H1 (cell line): ENCODE results near the gene HECTD4. TPM values are rescaled to one million over a fixed set of nuclear protein-coding genes. Genes with fewer than 3 reads are reported as not detected.

Experiments used
- RAD21 ChIP-seq, 2 experiments: IDR thresholded peaks in 1 of 2; conservative IDR thresholded peaks in 1 of 2; 2 replicates each; pipeline ENCODE4 v1.6.1; 2011; ENCODE audit warnings: low read depth in 2 of 2, low read length in 2 of 2, improper control_type of control experiment in 1 of 2, inconsistent platforms in 1 of 2, mild to moderate bottlenecking in 1 of 2, moderate library complexity in 1 of 2
- TCF12 ChIP-seq: IDR thresholded peaks from 2 replicates; pipeline ENCODE4 v1.6.1; 2011; ENCODE audit warnings: low read depth, mild to moderate bottlenecking, low read length
- polyA plus RNA-seq, 7 experiments: library from polyadenylated mRNA; depleted of rRNA in 3 of 7; stranded (reverse) in 5 of 7; unstranded in 2 of 7; fragments of >200 nt in 5 of 7; fragments of 200-250 nt in 2 of 7; gene quantifications; 1 replicate in 5 of 7; 2 replicates in 1 of 7; 4 replicates in 1 of 7; pipeline versions ENCODE4 v1.2.1 to v1.2.3, GENCODE V29; 2011 to 2013; ENCODE audit warnings: missing spikeins in 2 of 7, mixed read lengths in 2 of 7
- total RNA-seq: library from RNA; stranded (reverse); fragmentation: NEBNext Ultra II Directional; extraction: Animal tissue kit (Norgen Biotek cat#: 25700); gene quantifications from 2 replicates; pipeline ENCODE4 v1.2.1, GENCODE V29; 2021
- TF ChIP-seq, protein P1 (sequence below): fragments of 300-600 bp; sonication (generic); IDR thresholded peaks from 2 replicates; pipeline ENCODE4 v1.7.1; 2012; ENCODE audit warnings: low read length, moderate library complexity, mild to moderate bottlenecking, inconsistent platforms; ENCODE audit not compliant: insufficient replicate concordance
- TF ChIP-seq, protein P2 (sequence below), 3 experiments: IDR thresholded peaks; 1 replicate in 2 of 3; 2 replicates in 1 of 3; pipeline versions ENCODE4 v1.5.1 to v1.6.1; 2011; ENCODE audit warnings: low read length in 3 of 3, mild to moderate bottlenecking in 3 of 3, inconsistent platforms in 2 of 3, low read depth in 1 of 3, moderate library complexity in 1 of 3; ENCODE audit not compliant: insufficient read depth in 1 of 3; ENCODE audit errors: control extremely low read depth in 1 of 3
- TF ChIP-seq, protein P3 (sequence below): IDR thresholded peaks from 2 replicates; pipeline ENCODE4 v1.6.1; 2011; ENCODE audit warnings: low read depth, mild to moderate bottlenecking, low read length; ENCODE audit not compliant: insufficient read depth

HECTD4 gene
- total and polyA plus RNA-seq, 2 of the 8 experiments (the other 6 are each of a cell fraction or from before 2014, with no cell fraction given) = 6.5 to 33.7 TPM

DNA sequence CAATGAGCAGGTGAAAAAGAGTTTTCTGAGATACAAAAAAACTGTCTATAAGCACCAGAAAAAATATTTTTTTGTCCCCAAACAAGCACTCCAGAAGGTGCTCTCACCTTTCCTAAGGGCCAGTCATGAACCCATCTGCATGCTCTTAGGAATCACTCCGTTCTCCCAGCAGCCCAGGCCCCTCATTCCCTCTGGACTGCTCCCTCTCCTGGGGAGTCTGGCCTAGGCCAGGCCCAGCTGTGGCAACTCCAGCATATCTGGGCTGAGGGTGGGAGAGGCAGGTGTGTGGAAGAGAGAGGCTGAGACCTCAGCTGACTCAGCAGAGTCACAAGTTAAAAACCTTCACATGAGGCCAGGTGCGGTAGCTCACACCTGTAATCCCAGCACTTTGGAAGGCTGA, 202.3 kb downstream of the HECTD4 start (continued):
- TF ChIP-seq, protein P1, sequence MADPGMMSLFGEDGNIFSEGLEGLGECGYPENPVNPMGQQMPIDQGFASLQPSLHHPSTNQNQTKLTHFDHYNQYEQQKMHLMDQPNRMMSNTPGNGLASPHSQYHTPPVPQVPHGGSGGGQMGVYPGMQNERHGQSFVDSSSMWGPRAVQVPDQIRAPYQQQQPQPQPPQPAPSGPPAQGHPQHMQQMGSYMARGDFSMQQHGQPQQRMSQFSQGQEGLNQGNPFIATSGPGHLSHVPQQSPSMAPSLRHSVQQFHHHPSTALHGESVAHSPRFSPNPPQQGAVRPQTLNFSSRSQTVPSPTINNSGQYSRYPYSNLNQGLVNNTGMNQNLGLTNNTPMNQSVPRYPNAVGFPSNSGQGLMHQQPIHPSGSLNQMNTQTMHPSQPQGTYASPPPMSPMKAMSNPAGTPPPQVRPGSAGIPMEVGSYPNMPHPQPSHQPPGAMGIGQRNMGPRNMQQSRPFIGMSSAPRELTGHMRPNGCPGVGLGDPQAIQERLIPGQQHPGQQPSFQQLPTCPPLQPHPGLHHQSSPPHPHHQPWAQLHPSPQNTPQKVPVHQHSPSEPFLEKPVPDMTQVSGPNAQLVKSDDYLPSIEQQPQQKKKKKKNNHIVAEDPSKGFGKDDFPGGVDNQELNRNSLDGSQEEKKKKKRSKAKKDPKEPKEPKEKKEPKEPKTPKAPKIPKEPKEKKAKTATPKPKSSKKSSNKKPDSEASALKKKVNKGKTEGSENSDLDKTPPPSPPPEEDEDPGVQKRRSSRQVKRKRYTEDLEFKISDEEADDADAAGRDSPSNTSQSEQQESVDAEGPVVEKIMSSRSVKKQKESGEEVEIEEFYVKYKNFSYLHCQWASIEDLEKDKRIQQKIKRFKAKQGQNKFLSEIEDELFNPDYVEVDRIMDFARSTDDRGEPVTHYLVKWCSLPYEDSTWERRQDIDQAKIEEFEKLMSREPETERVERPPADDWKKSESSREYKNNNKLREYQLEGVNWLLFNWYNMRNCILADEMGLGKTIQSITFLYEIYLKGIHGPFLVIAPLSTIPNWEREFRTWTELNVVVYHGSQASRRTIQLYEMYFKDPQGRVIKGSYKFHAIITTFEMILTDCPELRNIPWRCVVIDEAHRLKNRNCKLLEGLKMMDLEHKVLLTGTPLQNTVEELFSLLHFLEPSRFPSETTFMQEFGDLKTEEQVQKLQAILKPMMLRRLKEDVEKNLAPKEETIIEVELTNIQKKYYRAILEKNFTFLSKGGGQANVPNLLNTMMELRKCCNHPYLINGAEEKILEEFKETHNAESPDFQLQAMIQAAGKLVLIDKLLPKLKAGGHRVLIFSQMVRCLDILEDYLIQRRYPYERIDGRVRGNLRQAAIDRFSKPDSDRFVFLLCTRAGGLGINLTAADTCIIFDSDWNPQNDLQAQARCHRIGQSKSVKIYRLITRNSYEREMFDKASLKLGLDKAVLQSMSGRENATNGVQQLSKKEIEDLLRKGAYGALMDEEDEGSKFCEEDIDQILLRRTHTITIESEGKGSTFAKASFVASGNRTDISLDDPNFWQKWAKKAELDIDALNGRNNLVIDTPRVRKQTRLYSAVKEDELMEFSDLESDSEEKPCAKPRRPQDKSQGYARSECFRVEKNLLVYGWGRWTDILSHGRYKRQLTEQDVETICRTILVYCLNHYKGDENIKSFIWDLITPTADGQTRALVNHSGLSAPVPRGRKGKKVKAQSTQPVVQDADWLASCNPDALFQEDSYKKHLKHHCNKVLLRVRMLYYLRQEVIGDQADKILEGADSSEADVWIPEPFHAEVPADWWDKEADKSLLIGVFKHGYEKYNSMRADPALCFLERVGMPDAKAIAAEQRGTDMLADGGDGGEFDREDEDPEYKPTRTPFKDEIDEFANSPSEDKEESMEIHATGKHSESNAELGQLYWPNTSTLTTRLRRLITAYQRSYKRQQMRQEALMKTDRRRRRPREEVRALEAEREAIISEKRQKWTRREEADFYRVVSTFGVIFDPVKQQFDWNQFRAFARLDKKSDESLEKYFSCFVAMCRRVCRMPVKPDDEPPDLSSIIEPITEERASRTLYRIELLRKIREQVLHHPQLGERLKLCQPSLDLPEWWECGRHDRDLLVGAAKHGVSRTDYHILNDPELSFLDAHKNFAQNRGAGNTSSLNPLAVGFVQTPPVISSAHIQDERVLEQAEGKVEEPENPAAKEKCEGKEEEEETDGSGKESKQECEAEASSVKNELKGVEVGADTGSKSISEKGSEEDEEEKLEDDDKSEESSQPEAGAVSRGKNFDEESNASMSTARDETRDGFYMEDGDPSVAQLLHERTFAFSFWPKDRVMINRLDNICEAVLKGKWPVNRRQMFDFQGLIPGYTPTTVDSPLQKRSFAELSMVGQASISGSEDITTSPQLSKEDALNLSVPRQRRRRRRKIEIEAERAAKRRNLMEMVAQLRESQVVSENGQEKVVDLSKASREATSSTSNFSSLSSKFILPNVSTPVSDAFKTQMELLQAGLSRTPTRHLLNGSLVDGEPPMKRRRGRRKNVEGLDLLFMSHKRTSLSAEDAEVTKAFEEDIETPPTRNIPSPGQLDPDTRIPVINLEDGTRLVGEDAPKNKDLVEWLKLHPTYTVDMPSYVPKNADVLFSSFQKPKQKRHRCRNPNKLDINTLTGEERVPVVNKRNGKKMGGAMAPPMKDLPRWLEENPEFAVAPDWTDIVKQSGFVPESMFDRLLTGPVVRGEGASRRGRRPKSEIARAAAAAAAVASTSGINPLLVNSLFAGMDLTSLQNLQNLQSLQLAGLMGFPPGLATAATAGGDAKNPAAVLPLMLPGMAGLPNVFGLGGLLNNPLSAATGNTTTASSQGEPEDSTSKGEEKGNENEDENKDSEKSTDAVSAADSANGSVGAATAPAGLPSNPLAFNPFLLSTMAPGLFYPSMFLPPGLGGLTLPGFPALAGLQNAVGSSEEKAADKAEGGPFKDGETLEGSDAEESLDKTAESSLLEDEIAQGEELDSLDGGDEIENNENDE = no peak
- TF ChIP-seq, protein P2, sequence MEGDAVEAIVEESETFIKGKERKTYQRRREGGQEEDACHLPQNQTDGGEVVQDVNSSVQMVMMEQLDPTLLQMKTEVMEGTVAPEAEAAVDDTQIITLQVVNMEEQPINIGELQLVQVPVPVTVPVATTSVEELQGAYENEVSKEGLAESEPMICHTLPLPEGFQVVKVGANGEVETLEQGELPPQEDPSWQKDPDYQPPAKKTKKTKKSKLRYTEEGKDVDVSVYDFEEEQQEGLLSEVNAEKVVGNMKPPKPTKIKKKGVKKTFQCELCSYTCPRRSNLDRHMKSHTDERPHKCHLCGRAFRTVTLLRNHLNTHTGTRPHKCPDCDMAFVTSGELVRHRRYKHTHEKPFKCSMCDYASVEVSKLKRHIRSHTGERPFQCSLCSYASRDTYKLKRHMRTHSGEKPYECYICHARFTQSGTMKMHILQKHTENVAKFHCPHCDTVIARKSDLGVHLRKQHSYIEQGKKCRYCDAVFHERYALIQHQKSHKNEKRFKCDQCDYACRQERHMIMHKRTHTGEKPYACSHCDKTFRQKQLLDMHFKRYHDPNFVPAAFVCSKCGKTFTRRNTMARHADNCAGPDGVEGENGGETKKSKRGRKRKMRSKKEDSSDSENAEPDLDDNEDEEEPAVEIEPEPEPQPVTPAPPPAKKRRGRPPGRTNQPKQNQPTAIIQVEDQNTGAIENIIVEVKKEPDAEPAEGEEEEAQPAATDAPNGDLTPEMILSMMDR (IDR thresholded peaks at IDR 0.05; ENCODE audit: control extremely low read depth in 1 of 3, insufficient read depth in 1 of 3, low read depth in 1 of 3, low read length in 3 of 3) = peak; percentile 23 to 42 (median 27); a peak in 3 of 4 replicates
- TF ChIP-seq TCF12 (no peak), RAD21 (IDR thresholded peaks at IDR 0.05 in 1 of 2, conservative IDR thresholded peaks at IDR 0.05 in 1 of 2; ENCODE audit: low read depth in 2 of 2, low read length in 2 of 2) (peak; percentile 17 to 38; a peak in 3 of 4 replicates)
- TF ChIP-seq, protein P3, sequence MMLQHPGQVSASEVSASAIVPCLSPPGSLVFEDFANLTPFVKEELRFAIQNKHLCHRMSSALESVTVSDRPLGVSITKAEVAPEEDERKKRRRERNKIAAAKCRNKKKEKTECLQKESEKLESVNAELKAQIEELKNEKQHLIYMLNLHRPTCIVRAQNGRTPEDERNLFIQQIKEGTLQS = no peak
